Stimulated activated memory B cell treated with anti-CD40 and anti-IgM and Interleukin-4, amounts not matched to agents 10 μg/mL and 1 μg/mL and 100 μg/mL, for 72 hours (primary cell): ENCODE results near the gene IGF2BP3.
"Not testable (repeated sequence)": the region's sequence is repeated elsewhere in the genome, so short reads cannot be mapped to it uniquely, and the experiment has no call there.

Experiments used
- ATAC-seq: fragments of 150-1000 bp; cut with Tn5 transposase; 2 replicates; pipeline ENCODE4 v1.10.0; 2021
- H3K27ac Mint-ChIP-seq: one replicate; pipeline ENCODE4 v1.8.0; 2022; ENCODE audit warnings: mild to moderate bottlenecking, mixed read lengths
- H3K27me3 Mint-ChIP-seq: one replicate; pipeline ENCODE4 v1.8.0; 2022; ENCODE audit warnings: mixed read lengths
- H3K36me3 Mint-ChIP-seq: one replicate; pipeline ENCODE4 v1.8.0; 2022; ENCODE audit warnings: mixed read lengths
- H3K4me1 Mint-ChIP-seq: one replicate; pipeline ENCODE4 v1.8.0; 2022; ENCODE audit warnings: mixed read lengths
- H3K4me3 Mint-ChIP-seq: one replicate; pipeline ENCODE4 v1.8.0; 2022; ENCODE audit warnings: mild to moderate bottlenecking, moderate library complexity, mixed read lengths
- H3K9me3 Mint-ChIP-seq: one replicate; pipeline ENCODE4 v1.8.0; 2022; ENCODE audit warnings: mixed read lengths

Gene IGF2BP3

DNA sequence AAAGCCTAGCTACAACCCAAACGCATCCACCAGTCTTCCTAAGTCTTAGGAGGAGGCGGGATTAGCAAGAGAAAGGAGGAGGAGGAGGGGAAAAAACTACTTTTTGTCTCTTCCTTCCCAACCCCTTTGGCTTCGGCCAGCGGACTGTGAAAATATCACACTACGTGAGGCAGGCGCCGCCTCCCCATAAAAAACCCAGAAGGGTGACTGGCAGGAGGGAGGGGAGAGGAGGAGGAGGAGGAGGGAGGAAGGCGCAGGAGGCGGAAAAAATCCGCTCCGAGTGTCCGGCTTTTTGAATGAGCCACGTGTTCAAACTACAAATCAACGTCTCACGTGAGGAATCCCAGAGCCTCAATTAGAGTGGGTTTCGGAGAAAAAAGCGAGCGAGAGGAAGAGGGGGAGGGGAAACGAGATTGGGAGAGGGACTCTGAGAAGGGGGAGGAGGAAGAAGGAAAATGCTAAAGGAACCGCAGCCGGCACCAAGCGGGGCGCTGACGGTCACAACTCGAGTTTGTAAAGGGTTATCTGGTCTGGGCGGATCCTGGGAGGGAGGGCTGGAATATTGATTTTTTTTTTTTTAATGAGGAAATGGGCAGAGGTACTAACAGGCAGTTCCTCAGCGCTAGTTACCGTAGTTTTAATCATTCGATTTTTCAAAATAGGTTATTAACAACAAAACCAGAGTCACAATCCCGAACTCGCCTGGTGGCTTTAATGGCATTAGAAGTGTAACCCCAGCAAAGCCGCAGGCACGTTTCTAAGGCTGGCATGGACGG is at the start of gene IGF2BP3:
Gene IGF2BP3 (minus strand): TSS at position 162 of the 776 bp plus-strand sequence. CDS start 381 bp downstream, outside the sequence.
- Mint-ChIP-seq H3K27ac (peak within 1 kb of the TSS; percentile 38), H3K27me3 (peaks cover 72% of the 10 kb centered on the region), H3K36me3 (no peaks in the 10 kb centered on the region), H3K4me1 (peaks cover 34% of the 10 kb centered on the region), H3K9me3 (no peaks in the 10 kb centered on the region), H3K4me3 (peak within 1 kb of the TSS; percentile 77)
- ATAC-seq, result no peak

DNA sequence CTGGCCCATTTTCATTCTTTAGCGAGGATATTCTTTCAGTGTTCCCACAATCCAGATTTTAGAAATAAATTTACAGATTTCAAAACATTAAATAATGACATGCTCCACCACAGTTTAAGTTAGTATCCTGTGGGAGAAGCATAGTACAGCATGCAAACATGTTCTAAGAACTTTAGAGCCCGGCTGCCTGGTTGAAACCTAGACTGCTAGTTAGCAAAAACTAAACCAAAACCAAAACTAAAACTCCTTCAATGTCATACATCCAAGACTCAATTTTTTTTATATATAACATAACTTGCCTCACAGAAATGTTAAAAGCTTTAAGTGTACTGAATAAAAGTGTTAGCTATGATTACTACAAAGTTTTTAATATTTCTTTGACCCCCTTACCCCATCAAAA is 44.5 kb upstream of the IGF2BP3 start:
- H3K27me3 Mint-ChIP-seq, result no peaks in the 10 kb centered on the region
- ATAC-seq, result no peak
- H3K36me3 Mint-ChIP-seq, result peaks cover 84% of the 10 kb centered on the region
- peaks cover 4% of the 10 kb centered on the region for H3K4me1 Mint-ChIP-seq
- no peak overlapping the region for H3K27ac Mint-ChIP-seq
- H3K9me3 Mint-ChIP-seq, result no peaks in the 10 kb centered on the region
- H3K4me3 Mint-ChIP-seq, result no peak overlapping the region

DNA sequence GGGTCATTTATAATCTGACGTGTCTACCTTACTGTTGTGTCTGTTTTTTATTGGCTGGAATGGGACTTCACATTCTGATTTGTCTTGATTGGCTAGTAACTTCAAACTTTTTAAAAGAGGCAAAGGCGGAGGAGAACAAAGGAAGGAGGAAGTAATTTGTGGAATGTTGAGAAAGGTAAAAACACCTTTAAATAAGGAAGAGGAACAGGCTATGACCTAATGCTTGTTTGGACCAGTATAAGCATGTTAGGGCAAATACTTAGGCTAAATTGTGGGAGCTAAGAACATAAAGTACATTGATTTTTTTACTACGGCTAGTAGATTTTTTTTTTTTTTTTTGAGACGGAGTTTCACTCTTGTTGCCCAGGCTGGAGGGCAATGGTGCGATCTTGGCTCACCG is 43.5 kb upstream of the IGF2BP3 start:
- H3K4me3 Mint-ChIP-seq, H3K9me3 Mint-ChIP-seq, H3K27ac Mint-ChIP-seq, H3K27me3 Mint-ChIP-seq, ATAC-seq, H3K4me1 Mint-ChIP-seq: not testable (repeated sequence)
- peaks cover 84% of the 10 kb centered on the region for H3K36me3 Mint-ChIP-seq

DNA sequence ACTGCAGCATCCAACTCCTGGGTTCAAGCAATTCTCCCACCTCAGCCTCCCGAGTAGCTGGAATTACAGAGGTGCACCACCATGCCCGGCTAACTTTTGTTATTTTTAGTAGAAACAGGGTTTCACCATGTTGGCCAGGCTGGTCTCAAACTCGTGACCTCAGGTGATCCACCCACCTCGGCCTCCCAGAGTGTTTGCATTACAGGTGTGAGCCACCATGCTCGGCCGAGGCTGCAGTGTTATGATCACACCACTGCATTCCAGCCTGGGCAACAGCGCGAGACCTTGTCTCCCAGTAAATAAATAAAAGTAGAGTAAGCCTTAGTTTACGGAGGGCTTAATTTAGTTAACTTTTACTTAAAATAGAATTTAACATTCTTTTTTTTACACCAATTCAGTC is 23.7 kb upstream of the IGF2BP3 start:
- no peaks in the 10 kb centered on the region for H3K27me3 Mint-ChIP-seq
- ATAC-seq, result no peak
- no peaks in the 10 kb centered on the region for H3K9me3 Mint-ChIP-seq
- no peak overlapping the region for H3K4me3 Mint-ChIP-seq
- H3K4me1 Mint-ChIP-seq, result peaks cover 6% of the 10 kb centered on the region
- H3K27ac Mint-ChIP-seq, result no peak overlapping the region
- peaks cover 8% of the 10 kb centered on the region for H3K36me3 Mint-ChIP-seq

DNA sequence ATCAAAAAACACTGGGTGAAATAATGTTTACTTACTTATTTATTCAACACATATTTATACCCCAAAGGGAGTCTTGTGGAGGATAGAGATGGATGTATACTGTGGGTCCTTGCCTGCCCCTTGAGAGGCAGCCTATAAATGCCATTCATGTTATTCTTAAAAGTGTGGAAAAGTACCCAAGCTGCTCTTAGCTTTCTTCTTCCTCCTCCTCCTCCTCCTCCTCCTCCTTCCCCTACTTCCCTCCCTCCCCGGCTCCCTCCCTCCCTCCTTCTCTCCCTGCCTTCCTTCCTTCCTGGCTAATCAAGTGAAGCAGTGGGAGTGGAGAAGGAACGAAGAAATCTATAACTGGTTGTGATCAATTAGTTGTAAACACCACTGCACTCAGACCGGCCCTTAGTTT is 21.2 kb upstream of the IGF2BP3 start:
- H3K27ac Mint-ChIP-seq, result peak overlapping the region; percentile 84
- H3K27me3 Mint-ChIP-seq, result no peaks in the 10 kb centered on the region
- H3K9me3 Mint-ChIP-seq, result no peaks in the 10 kb centered on the region
- no peak for ATAC-seq
- no peaks in the 10 kb centered on the region for H3K36me3 Mint-ChIP-seq
- peak overlapping the region; percentile 86 for H3K4me3 Mint-ChIP-seq
- H3K4me1 Mint-ChIP-seq, result peaks cover 6% of the 10 kb centered on the region

DNA sequence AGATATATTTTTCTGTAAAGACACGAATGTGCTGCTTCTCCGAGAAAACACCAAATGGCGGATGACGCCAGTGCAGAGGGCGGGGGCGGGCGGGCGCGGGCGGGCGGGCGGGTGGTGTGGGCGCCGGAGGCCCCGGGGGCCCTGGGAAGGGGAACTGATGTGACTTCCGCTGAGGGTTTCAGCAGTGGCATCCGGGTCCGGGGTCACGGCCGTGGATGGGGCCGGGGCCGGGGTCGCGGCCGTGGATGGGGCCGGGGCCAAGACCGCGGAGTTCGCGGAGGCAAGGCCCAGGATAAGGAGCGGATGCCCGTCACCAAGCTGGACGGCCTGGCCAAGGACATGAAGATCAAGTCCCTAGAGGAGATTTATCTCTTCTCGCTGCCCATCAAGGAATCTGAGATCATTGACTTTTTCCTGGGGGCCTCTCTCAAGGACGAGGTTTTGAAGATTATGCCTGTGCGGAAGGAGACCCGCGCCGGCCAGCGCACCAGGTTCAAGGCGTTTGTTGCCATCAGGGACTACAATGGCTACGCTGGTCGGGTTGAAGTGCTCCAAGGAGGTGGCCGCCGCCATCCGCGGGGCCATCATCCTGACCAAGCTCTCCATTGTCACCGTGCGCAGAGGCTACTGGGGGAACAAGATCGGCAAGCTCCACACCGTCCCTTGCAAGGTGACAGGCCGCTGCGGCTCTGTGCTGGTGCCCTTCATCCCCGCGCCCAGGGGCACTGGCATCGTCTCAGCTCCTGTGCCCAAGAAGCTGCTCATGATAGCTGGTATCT is 20.3 kb upstream of the IGF2BP3 start:
- H3K27ac Mint-ChIP-seq, result peak overlapping the region; percentile 84
- H3K4me3 Mint-ChIP-seq, result peak overlapping the region; percentile 86
- peak; percentile 89 for ATAC-seq
- H3K27me3 Mint-ChIP-seq, result no peaks in the 10 kb centered on the region
- no peaks in the 10 kb centered on the region for H3K36me3 Mint-ChIP-seq
- no peaks in the 10 kb centered on the region for H3K9me3 Mint-ChIP-seq
- H3K4me1 Mint-ChIP-seq, result peaks cover 6% of the 10 kb centered on the region

DNA sequence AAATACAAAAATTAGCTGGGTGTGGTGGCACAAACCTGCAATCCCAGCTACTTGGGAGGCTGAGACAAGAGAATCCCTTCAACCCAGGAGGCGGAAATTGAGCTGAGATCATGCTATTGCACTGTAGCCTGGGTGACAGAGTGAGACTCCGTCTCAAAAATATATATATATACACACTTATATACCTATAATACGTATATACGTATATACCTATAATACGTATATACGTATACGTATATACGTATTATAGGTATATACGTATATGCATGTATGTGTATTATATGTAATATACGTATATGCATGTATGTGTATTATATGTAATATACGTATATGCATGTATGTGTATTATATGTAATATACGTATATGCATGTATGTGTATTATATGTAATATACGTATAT is 18.4 kb upstream of the IGF2BP3 start:
- H3K36me3 Mint-ChIP-seq, H3K27ac Mint-ChIP-seq, H3K27me3 Mint-ChIP-seq, H3K4me1 Mint-ChIP-seq, ATAC-seq, H3K9me3 Mint-ChIP-seq, H3K4me3 Mint-ChIP-seq: not testable (repeated sequence)

DNA sequence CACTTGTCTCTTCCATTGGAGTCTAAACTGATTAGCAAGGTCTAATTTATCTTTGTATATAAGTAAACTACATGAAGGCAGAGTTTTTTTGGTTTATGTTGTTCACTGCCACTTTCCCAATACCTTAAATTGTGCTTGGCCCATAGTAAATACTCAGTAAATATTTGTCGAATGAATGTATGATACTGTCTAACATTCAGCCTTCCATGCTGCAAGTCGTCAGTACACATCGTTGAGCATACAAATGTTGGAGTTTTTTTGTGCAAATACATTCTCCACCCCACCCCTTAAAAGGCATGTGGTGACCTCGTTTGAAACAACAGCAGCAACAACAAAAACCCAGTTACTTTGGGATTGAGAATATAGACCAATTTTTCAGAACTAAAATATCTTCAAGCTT is 17.4 kb upstream of the IGF2BP3 start:
- ATAC-seq, result no peak
- Mint-ChIP-seq H3K27me3 (peaks cover 2% of the 10 kb centered on the region), H3K4me3 (no peak overlapping the region), H3K27ac (no peak overlapping the region), H3K4me1 (peaks cover 6% of the 10 kb centered on the region), H3K9me3 (no peaks in the 10 kb centered on the region), H3K36me3 (no peaks in the 10 kb centered on the region)

DNA sequence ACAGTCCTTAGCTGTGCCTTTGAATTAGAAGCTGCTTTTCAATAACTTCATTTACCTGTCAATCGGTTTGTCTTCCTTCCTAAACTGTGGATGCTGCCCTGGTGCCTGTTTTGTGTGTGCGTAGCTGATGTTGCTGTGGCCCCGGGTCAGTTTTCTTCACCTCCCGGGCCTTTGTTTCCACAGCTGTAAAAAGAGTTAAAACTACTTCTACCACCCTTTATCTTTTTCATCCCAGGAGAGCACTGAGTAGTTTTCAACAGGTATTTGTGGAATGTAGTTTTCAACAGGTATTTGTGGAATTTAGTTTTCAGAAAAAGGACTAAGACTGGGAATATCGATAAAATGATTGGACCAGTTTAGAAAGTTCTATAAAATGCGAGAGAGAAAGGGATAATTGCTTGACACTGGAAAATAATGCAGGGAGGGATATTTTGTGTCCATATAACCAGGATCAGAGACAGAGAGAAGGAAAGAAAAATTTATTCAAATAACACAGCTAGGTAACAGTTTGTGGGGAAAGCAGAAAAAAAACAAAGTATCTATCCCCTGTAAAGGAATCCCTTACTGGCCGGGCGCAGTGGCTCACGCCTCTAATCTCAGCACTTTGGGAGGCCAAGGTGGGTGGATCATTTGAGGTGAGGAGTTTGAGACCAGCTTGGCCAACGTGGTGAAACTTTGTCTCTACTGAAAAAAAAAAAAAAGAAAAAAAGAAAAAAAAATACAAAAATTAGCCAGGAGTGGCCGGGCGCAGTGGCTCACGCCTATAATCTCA is 15.9 kb upstream of the IGF2BP3 start:
- ATAC-seq, result no peak
- H3K4me1 Mint-ChIP-seq, result peaks cover 6% of the 10 kb centered on the region
- H3K27me3 Mint-ChIP-seq, result peaks cover 16% of the 10 kb centered on the region
- H3K36me3 Mint-ChIP-seq, result no peaks in the 10 kb centered on the region
- H3K4me3 Mint-ChIP-seq, result no peak overlapping the region
- no peak overlapping the region for H3K27ac Mint-ChIP-seq
- no peaks in the 10 kb centered on the region for H3K9me3 Mint-ChIP-seq

DNA sequence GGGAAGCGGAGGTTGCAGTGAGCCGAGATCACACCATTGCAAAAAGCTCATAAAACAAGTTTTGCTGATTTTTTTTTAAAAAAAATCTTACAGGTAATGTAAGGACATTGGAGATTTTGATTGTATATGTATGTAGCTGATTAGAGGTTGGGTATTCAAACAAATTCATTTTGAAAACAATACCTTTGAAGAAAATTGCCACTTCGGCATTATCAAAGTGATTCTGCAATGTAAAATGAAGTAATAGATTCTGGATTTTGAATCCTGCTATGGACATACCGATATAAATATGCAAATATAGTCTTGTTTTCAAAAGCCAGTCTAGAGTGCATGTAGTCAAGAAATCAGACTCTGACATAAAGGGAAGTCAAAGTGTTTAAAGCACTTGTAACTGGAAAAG is 12.4 kb upstream of the IGF2BP3 start:
- no peaks in the 10 kb centered on the region for H3K4me1 Mint-ChIP-seq

DNA sequence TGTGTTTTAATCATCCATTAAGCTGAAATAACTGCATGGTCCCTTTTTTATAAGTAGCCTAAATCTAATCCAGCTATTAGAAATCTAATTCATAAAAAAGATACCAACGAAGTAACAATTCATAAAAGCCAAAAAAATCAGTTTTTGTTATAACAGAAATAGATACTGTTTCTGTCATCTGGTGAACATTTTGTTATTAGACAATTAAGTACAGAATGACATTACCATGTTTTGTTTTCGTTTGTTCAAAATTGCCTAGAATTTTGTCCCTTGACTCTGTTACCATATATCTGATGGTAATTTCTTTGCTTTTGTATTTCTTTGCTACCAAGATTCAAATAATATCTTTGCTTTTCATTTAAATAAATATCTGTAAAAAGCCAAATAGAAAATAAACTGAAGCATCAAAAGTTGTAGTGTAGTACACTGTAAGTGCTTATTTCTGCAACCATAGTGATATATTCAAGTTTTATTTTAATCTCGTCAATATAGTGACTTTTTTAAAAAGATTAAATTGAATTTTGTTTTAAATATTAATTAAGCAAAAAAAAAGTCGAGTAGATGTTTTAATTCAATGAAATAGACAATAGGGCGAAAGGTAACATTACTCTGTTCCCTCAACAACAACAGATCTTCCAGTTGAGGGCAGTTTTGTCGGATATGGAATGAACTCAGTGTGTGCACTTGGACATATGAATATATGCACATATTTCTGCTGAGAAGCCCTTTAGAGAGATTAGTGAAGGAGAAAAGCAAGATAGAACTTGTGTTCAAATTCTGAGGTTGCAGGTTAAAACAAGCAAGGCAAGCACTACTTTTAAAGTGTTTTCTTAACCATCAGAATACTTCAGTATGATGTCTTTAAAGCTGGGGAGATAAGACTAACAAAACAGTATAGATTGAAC is 7.9 kb upstream of the IGF2BP3 start:
- Mint-ChIP-seq H3K27me3 (peaks cover 48% of the 10 kb centered on the region), H3K4me1 (peaks cover 6% of the 10 kb centered on the region), H3K4me3 (no peak overlapping the region), H3K27ac (no peak overlapping the region), H3K36me3 (no peaks in the 10 kb centered on the region), H3K9me3 (no peaks in the 10 kb centered on the region)
- ATAC-seq, result no peak

More for the DNA sequence above, 12.4 kb upstream of the IGF2BP3 start:
- no peaks in the 10 kb centered on the region for H3K36me3 Mint-ChIP-seq
- H3K27me3 Mint-ChIP-seq, result peaks cover 30% of the 10 kb centered on the region
- H3K4me3 Mint-ChIP-seq, result no peak overlapping the region
- no peak overlapping the region for H3K27ac Mint-ChIP-seq
- H3K9me3 Mint-ChIP-seq, result no peaks in the 10 kb centered on the region
- ATAC-seq, result no peak

DNA sequence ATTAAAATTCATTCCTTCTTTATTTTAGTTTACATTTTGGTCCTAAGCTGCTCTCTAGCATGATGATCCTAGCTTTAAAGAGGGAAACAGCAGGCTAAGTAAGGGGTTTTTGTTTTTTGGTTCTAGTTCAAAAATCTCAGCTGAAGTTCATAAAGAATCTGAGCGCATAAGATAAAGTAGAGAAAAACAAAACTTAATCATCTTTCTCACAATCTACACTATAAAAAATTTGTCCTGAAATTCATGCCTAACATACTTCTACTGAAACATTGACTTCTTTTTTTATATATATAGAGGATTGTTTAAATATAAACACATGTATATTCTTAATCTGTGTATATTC is 6.8 kb upstream of the IGF2BP3 start:
- peaks cover 45% of the 10 kb centered on the region for H3K27me3 Mint-ChIP-seq

DNA sequence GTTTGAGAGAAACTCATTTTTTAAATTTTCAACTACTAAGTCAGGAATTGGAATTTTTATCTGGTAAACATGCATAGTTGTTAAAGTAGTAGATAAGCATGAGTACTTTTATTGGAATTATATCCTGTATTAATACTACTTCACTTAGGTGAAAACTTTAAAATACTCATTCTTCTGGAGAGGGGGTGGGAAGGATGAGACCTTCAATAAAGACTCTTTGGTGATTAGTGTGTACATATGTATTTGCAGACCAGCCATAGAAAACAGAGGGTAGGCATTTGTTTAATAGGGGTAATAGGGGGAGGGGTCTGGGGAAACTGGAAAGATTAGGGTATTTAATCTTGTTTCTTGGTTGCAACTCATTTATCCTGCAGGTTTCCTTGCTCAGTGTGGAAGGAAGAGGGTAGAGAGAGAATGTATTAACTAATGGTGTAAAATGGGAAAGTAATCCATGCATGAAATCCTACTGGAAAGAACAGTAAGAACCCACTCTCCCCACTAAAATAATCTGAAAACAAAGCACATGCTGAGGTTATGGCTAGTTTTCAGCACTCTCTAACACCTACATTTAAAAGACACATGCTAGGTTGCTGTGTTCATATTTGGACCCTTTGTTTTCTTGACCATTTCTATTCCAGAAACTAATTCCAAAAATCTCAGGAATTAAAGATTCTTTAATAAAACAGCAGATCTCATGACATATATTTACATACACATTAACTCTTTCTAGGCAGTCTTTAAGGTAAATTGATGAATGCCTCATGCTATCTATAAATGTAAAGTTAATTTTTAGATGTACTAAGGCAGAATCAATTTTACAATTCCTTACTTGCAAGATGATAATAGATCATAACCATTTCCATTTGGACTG is 6.2 kb upstream of the IGF2BP3 start:
- H3K36me3 Mint-ChIP-seq, result no peaks in the 10 kb centered on the region
- H3K27me3 Mint-ChIP-seq, result peaks cover 44% of the 10 kb centered on the region
- H3K4me1 Mint-ChIP-seq, result peaks cover 6% of the 10 kb centered on the region
- H3K4me3 Mint-ChIP-seq, result no peak overlapping the region
- no peak for ATAC-seq
- no peak overlapping the region for H3K27ac Mint-ChIP-seq
- no peaks in the 10 kb centered on the region for H3K9me3 Mint-ChIP-seq

More for the DNA sequence above, 6.8 kb upstream of the IGF2BP3 start:
- no peak for ATAC-seq
- H3K36me3 Mint-ChIP-seq, result no peaks in the 10 kb centered on the region
- no peaks in the 10 kb centered on the region for H3K9me3 Mint-ChIP-seq
- no peak overlapping the region for H3K27ac Mint-ChIP-seq
- H3K4me3 Mint-ChIP-seq, result no peak overlapping the region
- H3K4me1 Mint-ChIP-seq, result peaks cover 6% of the 10 kb centered on the region

DNA sequence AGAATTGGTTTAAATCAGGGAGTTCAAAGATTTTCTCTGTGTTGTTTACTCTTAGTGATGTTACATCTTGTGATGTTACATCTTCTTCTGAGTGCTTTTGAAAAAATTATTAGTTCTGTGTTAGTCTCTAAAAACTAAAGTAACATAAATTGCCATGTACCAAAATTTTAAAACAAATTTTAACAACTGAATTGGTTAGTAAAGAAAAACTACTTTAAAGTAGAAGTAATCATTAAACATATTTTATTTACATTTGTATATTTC is 5.2 kb upstream of the IGF2BP3 start:
- ATAC-seq, result no peak
- Mint-ChIP-seq H3K4me1 (peaks cover 10% of the 10 kb centered on the region), H3K36me3 (no peaks in the 10 kb centered on the region), H3K4me3 (no peak overlapping the region), H3K27ac (no peak overlapping the region), H3K9me3 (no peaks in the 10 kb centered on the region), H3K27me3 (peaks cover 49% of the 10 kb centered on the region)
